ENCODE results near the gene POLR3GL.
"Not testable (repeated sequence)": the region's sequence is repeated elsewhere in the genome, so short reads cannot be mapped to it uniquely, and the experiment has no call there.

DNA sequence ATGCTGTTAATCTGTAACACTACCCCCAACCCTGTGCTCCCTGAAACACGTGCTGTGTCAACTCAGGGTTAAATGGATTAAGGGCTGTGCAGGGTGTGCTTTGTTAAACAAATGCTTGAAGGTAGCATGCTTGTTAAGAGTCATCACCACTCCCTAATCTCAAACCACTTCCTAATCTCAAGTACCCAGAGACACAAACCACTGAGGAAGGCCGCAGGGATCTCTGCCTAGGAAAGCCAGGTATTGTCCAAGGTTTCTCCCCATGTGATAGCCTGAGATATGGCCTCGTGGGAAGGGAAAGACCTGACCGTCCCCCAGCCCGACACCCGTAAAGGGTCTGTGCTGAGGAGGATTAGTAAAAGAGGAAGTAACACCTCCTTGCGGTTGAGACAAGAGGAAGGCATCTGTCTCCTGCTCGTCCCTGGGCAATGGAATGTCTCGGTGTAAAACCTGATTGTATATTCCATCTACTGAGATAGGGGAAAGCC, 31.9 kb upstream of the POLR3GL start:
- TF ChIP-seq MYC (IDR thresholded peaks at IDR 0.05; ENCODE audit: insufficient read depth, insufficient read length, insufficient replicate concordance, low read length, severe bottlenecking); JUNB (IDR thresholded peaks at IDR 0.05); ZSCAN29 (IDR thresholded peaks at IDR 0.05); RCOR1 (conservative IDR thresholded peaks at IDR 0.05; ENCODE audit: low read depth, low read length); BRCA1 (IDR thresholded peaks at IDR 0.05; ENCODE audit: low read depth, low read length); POLR2AphosphoS5 (IDR thresholded peaks at IDR 0.05; ENCODE audit: low read length); POLR2A (IDR thresholded peaks at IDR 0.05; ENCODE audit: low read depth, low read length); ZNF274 (IDR thresholded peaks at IDR 0.05; ENCODE audit: insufficient read depth, insufficient read length); CBX3 (IDR thresholded peaks at IDR 0.05; ENCODE audit: borderline replicate concordance, low read depth); SP1 (IDR thresholded peaks at IDR 0.05; ENCODE audit: low read depth, low read length): not testable (repeated sequence)
- TF ChIP-seq, protein P1, sequence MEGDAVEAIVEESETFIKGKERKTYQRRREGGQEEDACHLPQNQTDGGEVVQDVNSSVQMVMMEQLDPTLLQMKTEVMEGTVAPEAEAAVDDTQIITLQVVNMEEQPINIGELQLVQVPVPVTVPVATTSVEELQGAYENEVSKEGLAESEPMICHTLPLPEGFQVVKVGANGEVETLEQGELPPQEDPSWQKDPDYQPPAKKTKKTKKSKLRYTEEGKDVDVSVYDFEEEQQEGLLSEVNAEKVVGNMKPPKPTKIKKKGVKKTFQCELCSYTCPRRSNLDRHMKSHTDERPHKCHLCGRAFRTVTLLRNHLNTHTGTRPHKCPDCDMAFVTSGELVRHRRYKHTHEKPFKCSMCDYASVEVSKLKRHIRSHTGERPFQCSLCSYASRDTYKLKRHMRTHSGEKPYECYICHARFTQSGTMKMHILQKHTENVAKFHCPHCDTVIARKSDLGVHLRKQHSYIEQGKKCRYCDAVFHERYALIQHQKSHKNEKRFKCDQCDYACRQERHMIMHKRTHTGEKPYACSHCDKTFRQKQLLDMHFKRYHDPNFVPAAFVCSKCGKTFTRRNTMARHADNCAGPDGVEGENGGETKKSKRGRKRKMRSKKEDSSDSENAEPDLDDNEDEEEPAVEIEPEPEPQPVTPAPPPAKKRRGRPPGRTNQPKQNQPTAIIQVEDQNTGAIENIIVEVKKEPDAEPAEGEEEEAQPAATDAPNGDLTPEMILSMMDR (IDR thresholded peaks at IDR 0.05 in 2 of 3, conservative IDR thresholded peaks at IDR 0.05 in 1 of 3; ENCODE audit: control insufficient read depth in 2 of 3, extremely low read depth in 1 of 3, insufficient read depth in 1 of 3, low read depth in 3 of 3, low read length in 3 of 3), result not testable (repeated sequence)

All from GM12878 (cell line).